ENCODE measurements around the gene NUP214.

NUP214 gene

GRCh38 chr9:131125288-131126058 lies at the start of gene NUP214:
TSS of gene NUP214 (plus strand) at chr9:131125586. CDS start at chr9:131125705, 119 bp downstream.
- TF ChIP-seq EZH2phosphoT487 (IDR thresholded peaks at IDR 0.05; ENCODE audit: low read depth) (no peak), CTCF (IDR thresholded peaks at IDR 0.05; ENCODE audit: low read depth, low read length) (no peak)
- peak within 1 kb of the TSS; percentile 70 for H3K27ac ChIP-seq (ENCODE audit: low read length)
- peaks cover 10% of the 10 kb centered on the region for H3K4me1 ChIP-seq (ENCODE audit: low read length)
- H3K36me3 ChIP-seq (replicated peaks; ENCODE audit: low read depth, low read length): peaks cover 26% of the 10 kb centered on the region
- H3K9me3 ChIP-seq (ENCODE audit: insufficient read depth, low read length): no peaks in the 10 kb centered on the region
- peak within 1 kb of the TSS; percentile 100 for H3K9ac ChIP-seq (ENCODE audit: low read length)
- peak within 1 kb of the TSS; percentile 57; the same call in 1 of the 2 replicates for H2AFZ ChIP-seq (ENCODE audit: low read depth, low read length)
- H4K20me1 ChIP-seq (ENCODE audit: insufficient read depth, low read length): no peaks in the 10 kb centered on the region
- no peaks in the 10 kb centered on the region for H3K27me3 ChIP-seq (ENCODE audit: low read depth, low read length)
- peak within 1 kb of the TSS; percentile 92 for H3K4me3 ChIP-seq (ENCODE audit: low read length)
- peak within 1 kb of the TSS; percentile 86 for H3K4me2 ChIP-seq (ENCODE audit: low read length)
- H3K79me2 ChIP-seq (ENCODE audit: low read length): peaks cover 32% of the 10 kb centered on the region

- H2AFZ ChIP-seq (ENCODE audit: low read depth, low read length): no peak overlapping the region
- no peaks in the 10 kb centered on the region for H4K20me1 ChIP-seq (ENCODE audit: insufficient read depth, low read length)
- no peak overlapping the region for H3K4me2 ChIP-seq (ENCODE audit: low read length)
- H3K4me1 ChIP-seq (ENCODE audit: low read length): no peaks in the 10 kb centered on the region
- H3K9me3 ChIP-seq (ENCODE audit: insufficient read depth, low read length): no peaks in the 10 kb centered on the region
- no peak overlapping the region for H3K4me3 ChIP-seq (ENCODE audit: low read length)
- H3K79me2 ChIP-seq (ENCODE audit: low read length): no peaks in the 10 kb centered on the region
- TF ChIP-seq CTCF (IDR thresholded peaks at IDR 0.05; ENCODE audit: low read depth, low read length): no peak
- no peak for TF ChIP-seq EZH2phosphoT487 (IDR thresholded peaks at IDR 0.05; ENCODE audit: low read depth)
- H3K27me3 ChIP-seq (ENCODE audit: low read depth, low read length): no peaks in the 10 kb centered on the region
- no peak overlapping the region for H3K27ac ChIP-seq (ENCODE audit: low read length)
- H3K36me3 ChIP-seq (replicated peaks; ENCODE audit: low read depth, low read length): no peaks in the 10 kb centered on the region
- no peak overlapping the region for H3K9ac ChIP-seq (ENCODE audit: low read length)
Measured at GRCh38 chr9:131076347-131077195, 48.8 kb upstream of the NUP214 start.

- H3K27me3 ChIP-seq (ENCODE audit: low read depth, low read length): no peaks in the 10 kb centered on the region
- H3K4me3 ChIP-seq (ENCODE audit: low read length): no peak overlapping the region
- no peaks in the 10 kb centered on the region for H3K36me3 ChIP-seq (replicated peaks; ENCODE audit: low read depth, low read length)
- H3K4me2 ChIP-seq (ENCODE audit: low read length): no peak overlapping the region
- H3K9me3 ChIP-seq (ENCODE audit: insufficient read depth, low read length): no peaks in the 10 kb centered on the region
- no peaks in the 10 kb centered on the region for H3K4me1 ChIP-seq (ENCODE audit: low read length)
- no peaks in the 10 kb centered on the region for H4K20me1 ChIP-seq (ENCODE audit: insufficient read depth, low read length)
- H3K27ac ChIP-seq (ENCODE audit: low read length): no peak overlapping the region
- no peak overlapping the region for H3K9ac ChIP-seq (ENCODE audit: low read length)
- H2AFZ ChIP-seq (ENCODE audit: low read depth, low read length): no peak overlapping the region
- TF ChIP-seq EZH2phosphoT487 (IDR thresholded peaks at IDR 0.05; ENCODE audit: low read depth) (no peak), CTCF (IDR thresholded peaks at IDR 0.05; ENCODE audit: low read depth, low read length) (no peak)
- H3K79me2 ChIP-seq (ENCODE audit: low read length): no peaks in the 10 kb centered on the region
Measured at GRCh38 chr9:131078427-131079366, 46.7 kb upstream of the NUP214 start.
